SK-N-SH treated with all-trans-retinoic acid at 6 μM for 48 hours (cell line): ENCODE data around the gene MEF2C.
"Not testable (repeated sequence)": the region's sequence is repeated elsewhere in the genome, so short reads cannot be mapped to it uniquely, and the experiment has no call there.

Experiments
- ATAC-seq: fragments of 200-7000 bp; cut with Tn5 transposase; 3 replicates; pipeline ENCODE4 v1.9.1; 2020; ENCODE audit warnings: mild to moderate bottlenecking, moderate library complexity
- ARNTL ChIP-seq: fragments of 450-650 bp; formaldehyde crosslinking; IDR thresholded peaks from 2 replicates; pipeline ENCODE4 v1.5.0; 2020; ENCODE audit warnings: low read depth, mild to moderate bottlenecking, moderate library complexity, borderline replicate concordance
- BACH2 ChIP-seq: fragments of 250-450 bp; sonication (Bioruptor Pico); IDR thresholded peaks from 2 replicates; pipeline ENCODE4 v1.9.0; 2021; ENCODE audit warnings: mild to moderate bottlenecking, borderline replicate concordance
- CSDC2 ChIP-seq: fragments of 250-450 bp; sonication (Bioruptor Pico); IDR thresholded peaks from 2 replicates; pipeline ENCODE4 v1.5.0; 2020; ENCODE audit warnings: mild to moderate bottlenecking, moderate library complexity
- ESRRG ChIP-seq: fragments of 250-450 bp; sonication (Bioruptor Pico); IDR thresholded peaks from 2 replicates; pipeline ENCODE4 v1.6.1; 2021; ENCODE audit warnings: mild to moderate bottlenecking
- GLIS3 ChIP-seq: fragments of 250-450 bp; sonication (Bioruptor Pico); IDR thresholded peaks from 2 replicates; pipeline ENCODE4 v1.5.0; 2020; ENCODE audit warnings: mild to moderate bottlenecking, moderate library complexity
- OSR1 ChIP-seq: fragments of 250-450 bp; sonication (Bioruptor Pico); IDR thresholded peaks from 2 replicates; pipeline ENCODE4 v1.8.0; 2022; ENCODE audit warnings: moderate library complexity, mild to moderate bottlenecking, inconsistent platforms
- PPARA ChIP-seq: fragments of 250-450 bp; sonication (Bioruptor Pico); IDR thresholded peaks from 2 replicates; pipeline ENCODE4 v1.5.0; 2020; ENCODE audit warnings: mild to moderate bottlenecking, borderline replicate concordance
- SNAI2 ChIP-seq: fragments of 250-450 bp; sonication (Bioruptor Pico); IDR thresholded peaks from 2 replicates; pipeline ENCODE4 v1.5.0; 2020; ENCODE audit warnings: mild to moderate bottlenecking, moderate library complexity
- TOX ChIP-seq: fragments of 250-450 bp; sonication (Bioruptor Pico); IDR thresholded peaks from 2 replicates; pipeline ENCODE4 v1.8.0; 2021; ENCODE audit warnings: mild to moderate bottlenecking, moderate library complexity, borderline replicate concordance
- ZC3H10 ChIP-seq: fragments of 250-450 bp; sonication (Bioruptor Pico); IDR thresholded peaks from 2 replicates; pipeline ENCODE4 v1.5.1; 2021; ENCODE audit warnings: mild to moderate bottlenecking, moderate library complexity
- ZFP3 ChIP-seq: fragments of 250-450 bp; sonication (Bioruptor Pico); IDR thresholded peaks from 2 replicates; pipeline ENCODE4 v1.5.0; 2020; ENCODE audit warnings: mild to moderate bottlenecking, moderate library complexity
- ZFP30 ChIP-seq: fragments of 450-650 bp; formaldehyde crosslinking; IDR thresholded peaks from 2 replicates; pipeline ENCODE4 v1.5.0; 2022; ENCODE audit warnings: mild to moderate bottlenecking, moderate library complexity
- ZNF565 ChIP-seq: fragments of 450-650 bp; formaldehyde crosslinking; conservative IDR thresholded peaks from 2 replicates; pipeline ENCODE4 v1.5.0; 2020; ENCODE audit warnings: low read depth, mild to moderate bottlenecking, moderate library complexity
- ZNF70 ChIP-seq: fragments of 450-650 bp; formaldehyde crosslinking; IDR thresholded peaks from 2 replicates; pipeline ENCODE4 v1.5.0; 2020; ENCODE audit warnings: mild to moderate bottlenecking, moderate library complexity
- ZNF8 ChIP-seq: fragments of 450-650 bp; formaldehyde crosslinking; IDR thresholded peaks from 2 replicates; pipeline ENCODE4 v1.5.0; 2020; ENCODE audit warnings: mild to moderate bottlenecking, moderate library complexity
- TF ChIP-seq, protein P1 (sequence below): fragments of 250-450 bp; sonication (Bioruptor Pico); IDR thresholded peaks from 2 replicates; pipeline ENCODE4 v1.8.0; 2020; ENCODE audit warnings: mild to moderate bottlenecking, moderate library complexity, borderline replicate concordance
- TF ChIP-seq, protein P2 (sequence below): fragments of 250-450 bp; sonication (Bioruptor Pico); IDR thresholded peaks from 2 replicates; pipeline ENCODE4 v1.8.0; 2021; ENCODE audit warnings: low read depth, mild to moderate bottlenecking, moderate library complexity, borderline replicate concordance
- TF ChIP-seq, protein P3 (sequence below): fragments of 250-450 bp; sonication (Bioruptor Pico); IDR thresholded peaks from 2 replicates; pipeline ENCODE4 v1.5.1; 2021; ENCODE audit warnings: mild to moderate bottlenecking, moderate library complexity
- TF ChIP-seq, protein P4 (sequence below): fragments of 250-450 bp; sonication (Bioruptor Pico); IDR thresholded peaks from 2 replicates; pipeline ENCODE4 v1.5.1; 2020; ENCODE audit warnings: low read depth, mild to moderate bottlenecking, moderate library complexity
- TF ChIP-seq, protein P5 (sequence below): fragments of 250-450 bp; sonication (Bioruptor Pico); IDR thresholded peaks from 2 replicates; pipeline ENCODE4 v1.5.0; 2020; ENCODE audit warnings: mild to moderate bottlenecking, moderate library complexity

MEF2C gene

DNA sequence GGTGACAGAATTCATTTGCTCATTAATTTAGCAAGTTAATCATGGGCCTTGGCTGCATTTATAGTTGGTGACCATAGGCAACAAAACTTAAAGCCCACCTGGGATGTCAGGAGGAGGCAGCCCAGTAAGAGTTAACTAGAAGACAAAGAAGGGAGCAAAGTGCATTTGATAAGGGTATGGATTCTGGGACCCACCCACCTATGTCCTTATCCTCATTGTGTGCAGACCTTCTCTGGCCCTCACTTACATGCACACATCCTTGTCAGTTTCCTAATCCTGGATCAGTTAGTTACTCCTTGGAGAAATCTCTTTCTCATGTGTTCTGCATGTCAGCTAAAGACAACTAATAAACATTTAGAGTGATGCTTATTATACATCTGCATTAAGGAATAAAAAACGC, 24.6 kb downstream of the MEF2C start:
- no peak for ATAC-seq
- TF ChIP-seq ESRRG (no peak), BACH2 (CRISPR knock-in tag) (no peak)
- TF ChIP-seq, protein P1, sequence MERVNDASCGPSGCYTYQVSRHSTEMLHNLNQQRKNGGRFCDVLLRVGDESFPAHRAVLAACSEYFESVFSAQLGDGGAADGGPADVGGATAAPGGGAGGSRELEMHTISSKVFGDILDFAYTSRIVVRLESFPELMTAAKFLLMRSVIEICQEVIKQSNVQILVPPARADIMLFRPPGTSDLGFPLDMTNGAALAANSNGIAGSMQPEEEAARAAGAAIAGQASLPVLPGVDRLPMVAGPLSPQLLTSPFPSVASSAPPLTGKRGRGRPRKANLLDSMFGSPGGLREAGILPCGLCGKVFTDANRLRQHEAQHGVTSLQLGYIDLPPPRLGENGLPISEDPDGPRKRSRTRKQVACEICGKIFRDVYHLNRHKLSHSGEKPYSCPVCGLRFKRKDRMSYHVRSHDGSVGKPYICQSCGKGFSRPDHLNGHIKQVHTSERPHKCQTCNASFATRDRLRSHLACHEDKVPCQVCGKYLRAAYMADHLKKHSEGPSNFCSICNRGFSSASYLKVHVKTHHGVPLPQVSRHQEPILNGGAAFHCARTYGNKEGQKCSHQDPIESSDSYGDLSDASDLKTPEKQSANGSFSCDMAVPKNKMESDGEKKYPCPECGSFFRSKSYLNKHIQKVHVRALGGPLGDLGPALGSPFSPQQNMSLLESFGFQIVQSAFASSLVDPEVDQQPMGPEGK (CRISPR knock-in tag): no peak

DNA sequence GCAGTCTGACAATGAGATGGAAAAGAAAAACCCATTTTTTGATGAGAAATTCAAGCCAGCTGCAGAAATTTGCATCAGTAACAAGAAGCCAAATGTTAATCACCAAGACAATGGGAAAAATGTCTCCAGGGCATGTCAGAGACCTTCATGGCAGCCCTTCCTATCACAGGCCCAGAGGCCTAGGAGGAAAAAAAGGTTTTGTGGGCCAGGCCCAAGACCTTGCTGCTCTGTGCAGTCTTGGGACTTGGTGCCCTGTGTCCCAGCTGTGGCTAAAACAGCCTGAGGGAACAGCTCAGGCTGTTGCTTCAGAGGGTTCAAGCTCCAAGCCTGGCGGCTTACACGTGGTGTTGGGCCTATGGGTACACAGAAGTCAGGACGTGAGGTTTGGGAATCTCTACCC, 26.6 kb downstream of the MEF2C start:
- ATAC-seq: not testable (repeated sequence)

DNA sequence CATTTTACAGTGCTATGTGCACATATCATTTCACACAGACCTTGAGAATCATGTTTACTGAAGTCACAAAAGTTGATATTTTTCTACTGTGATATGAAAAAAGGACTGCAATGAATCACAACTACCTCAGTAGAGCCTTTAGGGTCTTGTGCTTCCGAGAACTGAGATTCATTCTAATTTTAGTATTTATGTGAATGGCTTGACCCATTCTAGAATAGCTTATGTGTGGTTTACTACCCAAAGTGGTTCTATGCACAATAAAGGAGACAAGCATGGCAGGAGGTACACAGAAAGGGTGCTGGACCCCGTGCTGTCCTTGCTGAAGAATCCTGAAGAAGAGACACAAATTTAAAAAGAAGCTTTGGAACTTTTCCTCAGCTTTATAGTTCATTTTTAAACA, 28.2 kb downstream of the MEF2C start:
- no peak for ATAC-seq
- TF ChIP-seq, protein P2, sequence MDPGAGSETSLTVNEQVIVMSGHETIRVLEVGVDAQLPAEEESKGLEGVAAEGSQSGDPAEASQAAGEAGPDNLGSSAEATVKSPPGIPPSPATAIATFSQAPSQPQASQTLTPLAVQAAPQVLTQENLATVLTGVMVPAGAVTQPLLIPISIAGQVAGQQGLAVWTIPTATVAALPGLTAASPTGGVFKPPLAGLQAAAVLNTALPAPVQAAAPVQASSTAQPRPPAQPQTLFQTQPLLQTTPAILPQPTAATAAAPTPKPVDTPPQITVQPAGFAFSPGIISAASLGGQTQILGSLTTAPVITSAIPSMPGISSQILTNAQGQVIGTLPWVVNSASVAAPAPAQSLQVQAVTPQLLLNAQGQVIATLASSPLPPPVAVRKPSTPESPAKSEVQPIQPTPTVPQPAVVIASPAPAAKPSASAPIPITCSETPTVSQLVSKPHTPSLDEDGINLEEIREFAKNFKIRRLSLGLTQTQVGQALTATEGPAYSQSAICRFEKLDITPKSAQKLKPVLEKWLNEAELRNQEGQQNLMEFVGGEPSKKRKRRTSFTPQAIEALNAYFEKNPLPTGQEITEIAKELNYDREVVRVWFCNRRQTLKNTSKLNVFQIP (CRISPR knock-in tag): no peak
- no peak for TF ChIP-seq SNAI2 (CRISPR knock-in tag)
- no peak for TF ChIP-seq ZFP3
- TF ChIP-seq, protein P3, sequence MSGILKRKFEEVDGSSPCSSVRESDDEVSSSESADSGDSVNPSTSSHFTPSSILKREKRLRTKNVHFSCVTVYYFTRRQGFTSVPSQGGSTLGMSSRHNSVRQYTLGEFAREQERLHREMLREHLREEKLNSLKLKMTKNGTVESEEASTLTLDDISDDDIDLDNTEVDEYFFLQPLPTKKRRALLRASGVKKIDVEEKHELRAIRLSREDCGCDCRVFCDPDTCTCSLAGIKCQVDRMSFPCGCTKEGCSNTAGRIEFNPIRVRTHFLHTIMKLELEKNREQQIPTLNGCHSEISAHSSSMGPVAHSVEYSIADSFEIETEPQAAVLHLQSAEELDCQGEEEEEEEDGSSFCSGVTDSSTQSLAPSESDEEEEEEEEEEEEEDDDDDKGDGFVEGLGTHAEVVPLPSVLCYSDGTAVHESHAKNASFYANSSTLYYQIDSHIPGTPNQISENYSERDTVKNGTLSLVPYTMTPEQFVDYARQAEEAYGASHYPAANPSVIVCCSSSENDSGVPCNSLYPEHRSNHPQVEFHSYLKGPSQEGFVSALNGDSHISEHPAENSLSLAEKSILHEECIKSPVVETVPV: no peak
- TF ChIP-seq ZNF70 (CRISPR knock-in tag): no peak
- TF ChIP-seq CSDC2 (CRISPR knock-in tag): no peak
- no peak for TF ChIP-seq ZNF565 (CRISPR knock-in tag)
- TF ChIP-seq, protein P4, sequence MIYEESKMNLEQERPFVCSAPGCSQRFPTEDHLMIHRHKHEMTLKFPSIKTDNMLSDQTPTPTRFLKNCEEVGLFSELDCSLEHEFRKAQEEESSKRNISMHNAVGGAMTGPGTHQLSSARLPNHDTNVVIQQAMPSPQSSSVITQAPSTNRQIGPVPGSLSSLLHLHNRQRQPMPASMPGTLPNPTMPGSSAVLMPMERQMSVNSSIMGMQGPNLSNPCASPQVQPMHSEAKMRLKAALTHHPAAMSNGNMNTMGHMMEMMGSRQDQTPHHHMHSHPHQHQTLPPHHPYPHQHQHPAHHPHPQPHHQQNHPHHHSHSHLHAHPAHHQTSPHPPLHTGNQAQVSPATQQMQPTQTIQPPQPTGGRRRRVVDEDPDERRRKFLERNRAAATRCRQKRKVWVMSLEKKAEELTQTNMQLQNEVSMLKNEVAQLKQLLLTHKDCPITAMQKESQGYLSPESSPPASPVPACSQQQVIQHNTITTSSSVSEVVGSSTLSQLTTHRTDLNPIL (CRISPR knock-in tag): no peak

DNA sequence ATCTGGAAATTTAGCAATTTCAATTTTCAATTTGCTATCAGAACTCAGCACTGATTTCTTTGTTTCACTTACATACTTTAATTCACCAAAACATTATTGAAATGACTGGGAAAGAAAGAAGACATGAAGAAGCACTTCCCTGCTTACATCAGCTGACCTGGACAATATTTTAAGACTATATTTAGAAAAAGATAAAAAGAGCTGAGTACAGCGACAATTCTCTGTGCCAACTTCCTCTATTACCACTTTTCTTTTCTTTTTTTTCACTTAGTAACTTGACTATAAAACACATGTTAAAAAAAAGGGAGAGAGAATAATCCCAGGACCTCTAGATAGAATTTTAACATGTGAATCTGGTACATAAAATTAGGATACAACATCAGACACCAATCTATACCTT, 35.6 kb downstream of the MEF2C start:
- ATAC-seq: no peak
- TF ChIP-seq ZNF8 (CRISPR knock-in tag): no peak
- TF ChIP-seq SNAI2 (CRISPR knock-in tag): no peak
- TF ChIP-seq, protein P5, sequence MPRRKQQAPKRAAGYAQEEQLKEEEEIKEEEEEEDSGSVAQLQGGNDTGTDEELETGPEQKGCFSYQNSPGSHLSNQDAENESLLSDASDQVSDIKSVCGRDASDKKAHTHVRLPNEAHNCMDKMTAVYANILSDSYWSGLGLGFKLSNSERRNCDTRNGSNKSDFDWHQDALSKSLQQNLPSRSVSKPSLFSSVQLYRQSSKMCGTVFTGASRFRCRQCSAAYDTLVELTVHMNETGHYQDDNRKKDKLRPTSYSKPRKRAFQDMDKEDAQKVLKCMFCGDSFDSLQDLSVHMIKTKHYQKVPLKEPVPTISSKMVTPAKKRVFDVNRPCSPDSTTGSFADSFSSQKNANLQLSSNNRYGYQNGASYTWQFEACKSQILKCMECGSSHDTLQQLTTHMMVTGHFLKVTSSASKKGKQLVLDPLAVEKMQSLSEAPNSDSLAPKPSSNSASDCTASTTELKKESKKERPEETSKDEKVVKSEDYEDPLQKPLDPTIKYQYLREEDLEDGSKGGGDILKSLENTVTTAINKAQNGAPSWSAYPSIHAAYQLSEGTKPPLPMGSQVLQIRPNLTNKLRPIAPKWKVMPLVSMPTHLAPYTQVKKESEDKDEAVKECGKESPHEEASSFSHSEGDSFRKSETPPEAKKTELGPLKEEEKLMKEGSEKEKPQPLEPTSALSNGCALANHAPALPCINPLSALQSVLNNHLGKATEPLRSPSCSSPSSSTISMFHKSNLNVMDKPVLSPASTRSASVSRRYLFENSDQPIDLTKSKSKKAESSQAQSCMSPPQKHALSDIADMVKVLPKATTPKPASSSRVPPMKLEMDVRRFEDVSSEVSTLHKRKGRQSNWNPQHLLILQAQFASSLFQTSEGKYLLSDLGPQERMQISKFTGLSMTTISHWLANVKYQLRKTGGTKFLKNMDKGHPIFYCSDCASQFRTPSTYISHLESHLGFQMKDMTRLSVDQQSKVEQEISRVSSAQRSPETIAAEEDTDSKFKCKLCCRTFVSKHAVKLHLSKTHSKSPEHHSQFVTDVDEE (CRISPR knock-in tag): no peak
- TF ChIP-seq TOX (CRISPR knock-in tag): no peak
- no peak for TF ChIP-seq PPARA (CRISPR knock-in tag)
- TF ChIP-seq ARNTL: no peak
- TF ChIP-seq, protein P4 (CRISPR knock-in tag): no peak
- TF ChIP-seq, protein P1 (CRISPR knock-in tag): no peak
- no peak for TF ChIP-seq GLIS3 (CRISPR knock-in tag)
- TF ChIP-seq, protein P2 (CRISPR knock-in tag): no peak
- TF ChIP-seq ZFP3: no peak
- no peak for TF ChIP-seq OSR1 (CRISPR knock-in tag)
- TF ChIP-seq ZC3H10: no peak
- no peak for TF ChIP-seq ZNF70 (CRISPR knock-in tag)
- TF ChIP-seq, protein P3: no peak
- no peak for TF ChIP-seq CSDC2 (CRISPR knock-in tag)
- TF ChIP-seq ZFP30 (CRISPR knock-in tag): no peak
